GM12873 (cell line): ENCODE data around the gene ATP1B2.

Source experiments
- TF ChIP-seq, protein P1 (sequence below): IDR thresholded peaks from 2 replicates; pipeline ENCODE4 v1.5.1; 2012; ENCODE audit warnings: low read depth, mild to moderate bottlenecking, moderate library complexity, low read length, control low read depth; ENCODE audit not compliant: insufficient read depth; ENCODE audit errors: missing control alignments

ATP1B2 gene

DNA sequence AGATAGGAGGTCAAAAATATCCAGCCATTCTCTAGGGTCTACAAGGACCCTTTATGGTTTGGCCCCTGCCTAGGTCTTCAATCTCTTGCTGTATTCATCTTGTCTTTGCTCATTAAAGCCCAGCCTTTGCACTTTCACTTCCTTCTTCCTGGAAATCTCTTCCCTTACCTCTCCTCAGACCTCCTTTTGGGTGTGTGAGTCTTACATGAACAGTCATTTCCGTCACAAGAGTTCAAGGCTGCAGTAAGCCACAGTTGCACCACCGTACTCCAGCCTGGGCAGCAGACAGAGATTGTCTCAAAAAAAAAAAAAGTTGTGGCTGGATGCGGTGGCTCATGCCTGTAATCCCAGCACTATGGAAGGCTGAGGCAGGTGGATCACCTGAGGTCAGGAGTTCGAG, 6.0 kb upstream of the ATP1B2 start:
- TF ChIP-seq, protein P1, sequence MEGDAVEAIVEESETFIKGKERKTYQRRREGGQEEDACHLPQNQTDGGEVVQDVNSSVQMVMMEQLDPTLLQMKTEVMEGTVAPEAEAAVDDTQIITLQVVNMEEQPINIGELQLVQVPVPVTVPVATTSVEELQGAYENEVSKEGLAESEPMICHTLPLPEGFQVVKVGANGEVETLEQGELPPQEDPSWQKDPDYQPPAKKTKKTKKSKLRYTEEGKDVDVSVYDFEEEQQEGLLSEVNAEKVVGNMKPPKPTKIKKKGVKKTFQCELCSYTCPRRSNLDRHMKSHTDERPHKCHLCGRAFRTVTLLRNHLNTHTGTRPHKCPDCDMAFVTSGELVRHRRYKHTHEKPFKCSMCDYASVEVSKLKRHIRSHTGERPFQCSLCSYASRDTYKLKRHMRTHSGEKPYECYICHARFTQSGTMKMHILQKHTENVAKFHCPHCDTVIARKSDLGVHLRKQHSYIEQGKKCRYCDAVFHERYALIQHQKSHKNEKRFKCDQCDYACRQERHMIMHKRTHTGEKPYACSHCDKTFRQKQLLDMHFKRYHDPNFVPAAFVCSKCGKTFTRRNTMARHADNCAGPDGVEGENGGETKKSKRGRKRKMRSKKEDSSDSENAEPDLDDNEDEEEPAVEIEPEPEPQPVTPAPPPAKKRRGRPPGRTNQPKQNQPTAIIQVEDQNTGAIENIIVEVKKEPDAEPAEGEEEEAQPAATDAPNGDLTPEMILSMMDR, result no peak

DNA sequence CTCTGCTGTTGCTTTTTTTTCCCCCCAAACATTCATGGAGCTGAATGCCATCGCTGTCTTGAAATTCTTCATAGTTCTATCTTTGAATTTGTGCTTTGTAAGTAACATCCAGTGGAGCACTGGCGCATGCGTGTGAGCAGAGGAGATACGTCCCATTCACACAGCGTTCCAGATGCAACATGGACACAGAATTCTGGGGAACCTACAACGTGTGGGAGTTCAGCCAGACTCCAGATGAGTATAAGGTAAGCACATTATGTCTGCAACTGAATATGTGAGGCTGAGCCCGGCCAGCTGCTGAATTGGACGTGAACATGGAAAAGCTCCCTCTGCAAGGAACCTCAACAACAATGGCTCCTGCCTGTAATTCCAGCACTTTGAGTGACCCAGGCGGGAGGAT, 4.3 kb upstream of the ATP1B2 start:
- TF ChIP-seq, protein P1, result no peak

DNA sequence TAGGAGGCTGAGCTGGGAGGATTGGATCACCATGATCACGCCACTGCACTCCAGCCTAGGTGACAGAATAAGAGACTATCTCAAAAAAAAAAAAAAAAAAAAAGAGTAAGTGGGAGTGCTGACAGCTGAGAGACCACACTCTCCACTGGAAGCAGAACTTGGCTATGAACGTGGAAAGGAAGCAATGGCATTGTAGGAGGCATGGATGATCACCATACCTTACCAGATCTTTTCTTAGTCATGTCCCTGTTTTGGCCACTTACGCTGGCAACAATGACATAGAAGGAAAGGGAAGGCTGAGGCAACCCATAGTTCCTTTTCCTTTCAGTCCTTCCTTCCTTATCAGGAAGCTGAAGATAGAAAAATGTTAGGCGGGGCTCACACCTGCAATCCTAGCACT, 3.7 kb upstream of the ATP1B2 start:
- TF ChIP-seq, protein P1, result no peak

DNA sequence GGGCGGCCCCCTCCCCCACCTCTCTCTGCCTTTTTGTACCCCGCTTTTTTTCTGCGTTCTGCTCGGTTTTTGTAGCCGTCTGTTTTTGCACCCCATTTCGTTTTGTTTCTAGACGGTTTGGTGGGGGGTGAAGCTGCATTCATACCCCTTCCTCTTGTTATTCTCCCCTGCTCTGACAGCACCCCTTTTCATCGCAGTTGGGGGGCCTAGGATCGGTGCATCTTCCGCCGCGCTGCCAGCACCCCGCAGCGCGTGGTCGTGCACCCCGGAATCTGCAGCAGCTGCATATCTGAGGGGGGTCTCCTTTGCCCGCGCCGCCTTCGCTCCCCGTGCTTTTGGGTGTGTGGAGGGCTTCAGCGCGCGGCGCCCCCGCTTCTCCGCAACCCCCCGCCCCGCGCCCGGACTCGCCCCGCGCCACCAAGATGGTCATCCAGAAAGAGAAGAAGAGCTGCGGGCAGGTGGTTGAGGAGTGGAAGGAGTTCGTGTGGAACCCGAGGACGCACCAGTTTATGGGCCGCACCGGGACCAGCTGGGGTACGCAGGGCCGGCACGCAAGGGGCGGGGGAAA, 455 bp downstream of the ATP1B2 start:
- TF ChIP-seq, protein P1, result no peak

DNA sequence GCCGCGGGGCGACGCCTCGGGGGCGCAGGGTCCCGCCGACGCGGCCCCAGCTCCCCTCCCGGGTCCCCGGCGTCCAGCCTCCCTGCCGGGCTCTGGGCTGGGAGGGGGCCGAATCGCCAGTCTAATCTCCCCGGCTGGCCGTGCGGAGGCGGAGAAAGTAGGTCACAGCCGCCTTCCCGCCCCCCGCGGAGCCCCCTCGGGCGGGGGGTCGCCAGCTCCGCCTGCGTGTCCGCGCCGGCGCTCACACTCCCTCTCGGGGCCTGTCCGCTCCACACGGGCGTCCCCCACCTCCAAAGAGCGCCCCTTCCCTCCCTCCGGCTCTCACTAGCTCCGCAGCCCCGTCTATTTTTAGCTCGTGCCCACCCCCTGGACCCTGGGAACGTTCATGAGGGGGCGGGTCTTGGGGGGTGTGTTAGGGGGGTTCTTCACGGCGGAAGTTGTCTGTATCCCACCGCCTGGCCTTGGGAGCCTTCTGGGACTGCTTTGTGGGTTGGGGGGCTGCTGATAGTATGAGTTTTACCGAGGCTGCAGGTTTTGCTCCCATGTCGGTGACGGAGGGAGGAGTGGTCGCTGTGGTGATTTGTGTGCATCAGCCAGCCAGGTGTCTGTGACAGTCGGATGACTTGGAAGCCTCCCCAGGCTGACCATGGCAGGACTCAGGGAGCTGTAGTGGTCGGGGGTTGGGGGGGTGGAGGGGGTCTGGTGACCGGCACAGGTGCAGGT, 1.1 kb downstream of the ATP1B2 start:
- TF ChIP-seq, protein P1, result no peak

DNA sequence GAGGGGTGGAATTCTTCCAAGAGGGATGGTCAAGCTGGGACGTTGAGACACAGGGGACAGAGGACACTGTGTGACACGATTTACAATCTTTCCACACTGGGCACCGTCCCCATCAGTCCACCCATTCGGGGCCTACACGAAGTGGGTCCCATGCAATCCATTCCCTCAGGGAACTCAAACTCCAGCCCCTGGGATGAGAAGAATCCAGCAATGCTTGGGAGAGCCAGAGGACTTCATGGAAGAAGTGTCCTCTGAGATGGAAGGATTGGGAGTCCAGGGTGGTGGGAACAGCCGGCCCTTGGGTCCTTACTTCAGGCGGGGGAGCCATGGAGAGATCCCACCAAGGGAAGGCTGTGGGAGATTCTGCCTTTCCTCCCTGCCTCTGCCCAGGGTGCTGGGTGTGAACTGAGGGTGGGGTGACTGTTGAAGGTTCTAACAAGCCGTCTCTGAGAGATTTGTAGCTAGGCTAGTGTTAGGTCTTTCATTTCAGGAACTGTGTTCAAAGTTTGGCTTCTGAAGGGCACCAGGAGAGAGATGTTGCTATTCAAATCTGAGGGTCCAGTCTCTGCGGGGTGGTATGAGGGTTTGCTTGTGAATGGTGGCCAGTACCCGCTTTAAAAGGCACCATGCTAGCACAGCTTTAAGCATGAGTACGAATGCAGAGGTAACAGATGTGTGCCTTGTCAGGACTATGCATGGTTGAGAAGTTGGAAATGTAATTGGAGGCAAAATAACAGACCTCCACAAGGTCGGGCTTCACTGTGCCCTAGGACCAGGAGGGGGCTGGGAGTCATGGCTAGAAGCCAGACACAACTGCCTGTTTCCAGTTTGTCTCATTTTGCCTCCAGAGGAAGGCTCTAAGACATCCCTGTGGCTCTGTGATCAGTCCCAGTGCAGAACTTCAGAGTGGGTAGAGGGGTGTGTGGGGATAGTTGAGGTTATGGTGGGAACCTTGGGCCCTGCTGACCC, 1.9 kb downstream of the ATP1B2 start:
- TF ChIP-seq, protein P1, result no peak
